CD4-positive, alpha-beta T cell treated with Interleukin-1 beta for 1 hour (primary cell): ENCODE results near the gene TMEM117.
"Not testable (repeated sequence)": the region's sequence is repeated elsewhere in the genome, so short reads cannot be mapped to it uniquely, and the experiment has no call there.

ENCODE experiments used
- DNase-seq, 2 donors: peaks; one replicate each; pipeline ENCODE4 v3.0.0-alpha.2; 2020 to 2022

The TMEM117 gene

DNA sequence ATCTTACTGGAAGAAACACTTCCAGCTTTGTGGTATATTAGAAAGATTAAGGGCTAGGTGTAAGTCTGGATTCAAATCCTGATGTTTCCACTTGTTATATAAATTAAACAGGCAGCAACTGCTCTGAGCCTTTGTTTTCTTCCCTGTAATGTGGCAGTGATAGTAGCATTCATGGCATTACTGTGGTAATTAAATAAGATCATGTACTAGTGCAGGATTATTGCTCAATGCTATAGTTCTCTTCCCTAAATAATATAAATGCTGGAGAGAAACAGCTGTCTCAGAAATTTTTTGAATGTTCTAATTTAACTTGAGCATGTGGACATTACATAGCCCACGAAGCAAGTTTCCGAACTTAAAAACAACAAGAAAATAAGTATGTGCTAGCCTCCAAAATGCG lies 5.4 kb downstream of the TMEM117 start:
- no peak for DNase-seq

DNA sequence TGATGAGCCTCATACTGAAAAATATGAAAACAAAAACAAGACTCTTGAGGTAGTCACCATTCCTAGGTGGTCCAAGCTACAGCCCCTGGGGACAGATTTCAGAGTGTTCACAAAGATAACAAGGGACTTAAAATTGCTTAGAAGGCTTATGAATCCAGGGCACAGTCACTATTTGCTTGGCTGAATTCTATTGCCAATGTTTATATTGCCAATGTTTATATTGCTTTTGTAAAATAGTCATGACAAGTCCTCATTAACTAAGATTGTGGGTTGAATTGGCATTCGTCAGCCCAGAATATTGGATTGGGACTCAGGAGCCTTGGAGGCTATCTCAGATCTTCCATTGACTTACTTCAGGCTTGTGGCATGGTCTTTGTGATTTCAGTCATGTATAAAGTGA lies 6.4 kb downstream of the TMEM117 start:
- DNase-seq = no peak

DNA sequence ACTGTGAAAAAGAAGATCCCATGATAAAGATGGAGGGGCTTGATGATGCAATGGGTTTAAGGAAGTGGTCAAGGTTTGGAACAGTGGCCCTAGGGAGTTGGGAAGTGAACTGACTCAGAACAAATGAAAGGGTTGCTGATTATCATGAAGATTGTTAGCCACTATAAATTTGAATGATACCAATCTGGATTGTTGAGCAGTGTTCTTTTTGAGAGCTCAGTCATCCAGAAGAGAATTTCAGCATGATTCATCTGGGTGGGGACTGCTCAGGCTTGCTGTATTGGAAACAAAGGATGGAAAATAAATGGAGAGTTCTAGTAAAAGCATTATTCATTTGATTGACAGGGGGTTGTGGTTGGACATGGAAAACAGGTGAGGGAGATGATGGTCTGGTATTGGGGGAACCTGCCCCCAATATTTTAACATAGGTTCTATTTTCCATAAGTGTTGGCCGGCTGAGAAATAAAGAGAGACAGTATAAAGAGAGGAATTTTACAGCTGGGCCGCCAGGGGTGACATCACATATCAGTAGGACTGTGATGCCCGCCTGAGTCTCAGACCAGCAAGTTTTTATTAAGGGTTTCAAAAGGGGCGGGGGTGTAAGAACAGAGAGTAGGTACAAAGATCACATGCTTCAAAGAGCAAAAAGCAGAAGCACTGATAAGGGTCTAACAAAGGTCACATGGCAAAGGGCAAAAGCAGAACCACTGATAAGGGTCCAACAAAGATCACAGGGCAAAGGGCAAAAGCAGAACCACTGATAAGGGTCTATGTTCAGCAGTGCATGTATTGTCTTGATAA lies 11.7 kb downstream of the TMEM117 start:
- not testable (repeated sequence) for DNase-seq

DNA sequence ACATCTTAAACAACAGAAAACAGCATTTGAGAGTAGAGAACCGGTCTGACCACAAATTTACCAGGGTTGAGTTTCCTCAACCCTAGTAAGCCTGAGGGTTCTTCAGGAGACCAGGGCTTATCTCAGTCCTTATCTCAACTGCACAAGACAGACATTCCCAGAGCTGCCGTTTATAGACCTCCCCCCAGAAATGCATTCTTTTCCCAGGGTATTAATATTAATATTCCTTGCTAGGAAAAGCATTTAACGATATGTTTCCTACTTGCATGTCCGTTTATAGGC lies 12.3 kb downstream of the TMEM117 start:
- no peak for DNase-seq

DNA sequence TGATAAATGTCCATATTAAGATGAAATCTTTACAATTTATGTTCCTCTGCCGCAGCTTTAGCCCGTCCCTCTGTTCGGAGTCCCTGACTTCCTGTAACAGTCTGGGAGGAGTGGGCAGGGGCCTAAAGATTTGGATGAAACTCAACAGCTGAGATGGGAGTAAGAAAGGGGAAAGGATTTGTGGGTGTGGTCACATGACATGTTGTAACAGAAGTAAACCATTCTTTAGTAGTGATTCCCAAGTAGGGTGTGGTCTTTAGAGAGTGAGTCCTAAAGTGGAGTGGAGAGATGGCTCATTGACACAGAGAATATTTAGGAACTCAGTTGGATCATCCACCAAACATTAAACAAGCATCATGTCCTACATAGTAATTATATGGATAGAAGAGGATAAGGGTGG lies 12.9 kb downstream of the TMEM117 start:
- DNase-seq = no peak

DNA sequence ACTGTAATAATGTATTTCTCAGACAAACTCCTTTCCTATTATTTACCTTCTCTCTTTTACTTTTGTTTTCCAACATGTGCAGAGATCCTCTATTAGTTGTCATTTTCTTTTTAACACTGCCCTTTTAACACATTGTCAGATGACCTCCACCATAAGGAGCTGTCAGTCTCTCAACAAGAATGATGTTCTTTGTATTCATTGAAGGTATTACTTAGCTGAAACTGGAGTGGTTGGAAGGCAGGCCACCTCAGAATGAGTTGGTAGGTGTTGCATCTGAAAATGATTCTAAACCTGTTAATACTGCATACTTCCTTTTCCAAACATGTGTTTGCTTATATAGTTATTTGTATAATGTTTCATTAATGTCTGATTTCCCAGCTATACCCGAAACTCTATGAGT lies 16.9 kb downstream of the TMEM117 start:
- DNase-seq = no peak

DNA sequence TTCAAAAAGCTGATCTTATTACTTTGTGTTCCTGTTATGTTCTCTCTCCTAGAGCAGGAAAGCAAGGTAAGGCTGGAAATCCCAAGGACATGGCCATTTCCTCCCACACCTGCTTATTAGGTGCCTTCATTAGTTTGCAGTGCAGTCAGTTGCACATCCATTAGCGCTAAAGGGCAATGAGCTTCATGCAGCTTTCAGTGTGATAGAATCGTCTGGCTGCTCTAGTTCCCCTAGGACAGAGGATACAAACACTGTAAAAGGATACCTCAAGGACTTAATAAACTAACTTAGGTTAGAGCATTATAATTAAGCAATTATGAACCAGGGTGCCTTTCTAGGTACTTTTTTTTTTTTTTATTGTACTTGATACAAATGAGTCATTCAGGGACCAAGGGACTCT lies 21.1 kb downstream of the TMEM117 start:
- no peak for DNase-seq

DNA sequence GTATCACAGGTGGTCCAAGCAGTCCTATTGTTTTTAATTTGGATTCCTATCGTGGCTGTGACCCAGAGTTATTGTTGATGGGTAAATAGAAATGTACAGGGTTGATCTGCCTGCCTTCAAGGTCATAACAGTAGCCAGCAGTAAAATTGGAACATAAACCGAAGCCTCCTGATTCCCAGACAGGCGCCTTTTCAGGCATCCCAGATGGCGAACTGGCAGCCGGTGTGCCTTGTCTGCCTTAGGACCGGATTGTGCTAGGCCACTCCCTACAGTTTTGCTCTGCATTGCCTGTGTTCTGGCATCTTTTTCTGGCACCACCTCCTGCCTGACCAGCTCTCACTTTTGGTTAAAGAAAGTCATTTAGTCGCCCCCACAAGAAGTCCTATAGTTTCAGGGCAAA lies 22.2 kb downstream of the TMEM117 start:
- no peak for DNase-seq

DNA sequence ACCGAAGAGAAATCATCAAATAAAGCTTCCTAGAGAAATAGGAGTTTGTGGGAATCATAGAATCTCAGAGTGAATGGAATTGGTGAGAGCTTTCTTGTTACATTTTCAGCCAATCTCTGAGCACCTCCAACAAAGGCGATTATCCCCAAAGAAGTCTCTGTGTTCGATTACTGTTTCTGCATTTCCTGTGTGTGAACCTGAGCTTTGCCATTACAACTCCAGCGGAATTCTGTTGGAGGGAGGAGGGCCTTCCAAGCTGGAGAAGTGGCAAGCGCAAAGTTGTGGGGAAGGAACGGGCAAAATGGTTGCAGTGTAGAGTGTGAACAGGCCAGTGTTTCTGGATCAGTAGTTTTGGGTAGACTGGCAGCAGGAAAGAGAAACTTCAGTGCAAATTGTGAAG lies 23.1 kb downstream of the TMEM117 start:
- no peak for DNase-seq

DNA sequence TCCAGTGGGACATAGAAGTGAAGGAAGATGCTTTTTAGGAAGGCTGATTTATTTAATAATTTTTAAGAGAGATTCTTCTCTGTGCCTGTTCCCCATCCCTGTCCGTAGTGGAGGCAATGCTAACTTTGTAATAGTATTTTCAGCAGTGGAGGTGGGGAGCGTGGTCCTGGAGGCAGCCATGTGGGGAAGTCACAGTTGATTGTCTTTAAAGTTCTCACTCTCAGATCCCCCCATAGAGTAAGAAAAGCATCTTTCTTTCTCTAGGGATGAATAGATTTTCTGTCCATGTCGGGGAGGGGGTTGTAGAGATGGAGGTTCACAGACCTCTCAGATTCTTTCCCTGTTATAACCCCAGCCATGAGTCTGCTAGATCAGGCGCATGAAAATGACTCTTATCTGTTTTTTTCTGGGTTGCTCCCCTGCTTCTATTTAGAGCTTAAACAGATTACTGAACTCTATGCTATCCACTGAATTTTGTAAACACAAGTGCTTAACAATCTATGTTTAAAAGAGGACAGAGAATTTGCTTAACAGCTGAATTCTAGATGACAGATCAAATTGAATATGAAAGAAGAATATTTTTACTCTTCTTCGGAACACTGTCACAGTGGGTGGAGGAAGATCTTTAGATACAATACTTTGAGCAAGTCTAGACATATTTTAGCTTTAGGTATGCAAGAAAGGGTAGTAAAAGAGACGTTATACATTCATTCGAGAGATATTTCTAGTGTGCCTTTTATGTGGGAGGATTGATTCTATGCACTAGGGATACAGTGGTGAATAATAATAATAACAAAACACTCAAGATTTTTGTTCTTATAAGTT lies 25.3 kb downstream of the TMEM117 start:
- no peak for DNase-seq

DNA sequence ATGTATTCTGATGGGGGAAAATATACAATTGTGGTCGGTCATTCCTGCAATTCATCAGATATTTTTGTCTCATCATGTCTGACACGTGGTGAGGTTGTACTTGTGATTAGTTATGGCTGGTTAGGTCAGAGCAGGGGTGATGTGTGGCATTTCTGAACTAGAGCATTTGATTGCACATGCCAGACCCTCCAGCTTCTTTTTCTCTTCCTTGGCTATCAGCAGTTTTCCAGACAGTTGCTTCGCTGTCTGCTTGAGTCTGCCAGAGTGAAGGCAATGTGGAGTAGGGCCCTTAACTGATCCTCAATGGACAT lies 25.9 kb downstream of the TMEM117 start:
- no peak for DNase-seq

DNA sequence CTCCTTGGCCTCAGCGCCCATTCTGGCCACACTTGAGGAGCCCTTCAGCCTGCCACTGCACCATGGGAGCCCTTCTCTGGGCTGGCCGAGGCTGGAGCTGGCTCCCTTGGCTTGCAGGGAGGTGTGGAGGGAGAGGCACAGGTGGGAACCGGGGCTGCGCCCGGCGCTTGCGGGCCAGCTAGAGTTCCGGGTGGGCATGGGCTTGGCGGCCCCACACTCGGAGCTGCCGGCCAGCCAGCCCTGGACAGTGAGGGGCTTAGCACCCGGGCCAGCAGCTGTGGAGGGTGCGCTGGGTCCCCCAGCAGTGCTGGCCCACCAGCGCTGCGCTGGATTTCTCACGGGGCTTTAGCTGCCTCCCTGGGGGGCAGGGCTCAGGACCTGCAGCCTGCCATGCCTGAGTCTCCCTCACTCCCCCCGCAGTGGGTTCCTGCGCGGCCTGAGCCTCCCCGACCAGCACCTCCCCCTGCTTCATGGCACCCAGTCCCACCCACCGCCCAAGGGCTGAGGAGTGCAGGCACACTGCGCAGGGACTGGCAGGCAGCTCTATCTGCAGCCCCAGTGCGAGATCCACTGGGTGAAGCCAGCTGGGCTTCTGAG lies 28.0 kb downstream of the TMEM117 start:
- no peak for DNase-seq

DNA sequence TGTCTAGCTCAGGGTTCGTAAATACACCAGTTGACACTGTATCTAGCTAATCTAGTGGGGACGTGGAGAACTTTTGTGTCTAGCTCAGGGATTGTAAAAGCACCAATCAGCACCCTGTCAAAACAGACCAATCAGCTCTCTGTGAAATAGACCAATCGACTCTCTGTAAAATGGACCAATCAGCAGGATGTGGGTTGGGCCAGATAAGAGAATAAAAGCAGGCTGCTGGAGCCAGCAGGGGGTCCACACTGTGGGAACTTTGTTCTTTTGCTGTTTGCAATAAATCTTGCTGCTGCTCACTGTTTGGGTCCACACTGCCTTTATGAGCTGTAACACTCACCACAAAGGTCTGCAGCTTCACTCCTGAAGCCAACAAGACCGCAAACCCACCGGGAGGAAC lies 28.7 kb downstream of the TMEM117 start:
- not testable (repeated sequence) for DNase-seq

DNA sequence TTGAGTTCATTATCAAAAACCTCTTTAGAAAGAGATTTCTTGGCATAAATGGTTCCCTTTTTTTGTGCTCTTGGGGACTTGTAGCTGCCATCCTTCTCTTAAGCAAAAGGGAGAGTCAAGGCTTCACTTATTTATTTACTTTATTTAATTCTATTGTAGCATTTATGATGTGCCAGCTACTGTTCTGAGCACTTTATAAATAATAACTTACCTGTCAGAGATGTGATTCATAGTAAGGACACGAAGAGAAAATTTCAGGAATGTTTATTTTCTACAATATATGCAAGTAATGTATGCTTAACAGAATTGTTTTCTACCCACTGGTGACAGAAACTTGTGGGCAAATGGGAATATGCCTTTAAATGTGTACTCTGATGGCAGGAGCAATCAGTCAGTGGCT lies 33.3 kb downstream of the TMEM117 start:
- DNase-seq = no peak

DNA sequence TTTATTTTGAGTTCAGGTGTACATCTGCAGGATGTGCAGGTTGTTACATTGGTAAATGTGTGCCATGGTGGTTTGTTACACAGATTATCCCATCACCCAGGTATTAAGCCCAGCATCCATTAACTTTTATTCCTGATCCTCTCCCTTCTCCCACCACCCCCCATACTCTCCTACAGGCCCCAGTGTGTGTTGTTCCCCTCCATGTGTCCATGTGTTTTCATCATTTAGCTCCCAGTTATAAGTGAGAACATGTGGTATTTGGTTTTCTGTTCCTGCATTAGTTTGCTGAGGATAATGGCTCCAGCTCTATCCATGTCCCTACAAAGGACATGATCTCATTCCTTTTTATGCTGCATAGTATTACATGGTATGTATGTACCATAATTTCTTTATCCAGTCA lies 33.9 kb downstream of the TMEM117 start:
- not testable (repeated sequence) for DNase-seq

DNA sequence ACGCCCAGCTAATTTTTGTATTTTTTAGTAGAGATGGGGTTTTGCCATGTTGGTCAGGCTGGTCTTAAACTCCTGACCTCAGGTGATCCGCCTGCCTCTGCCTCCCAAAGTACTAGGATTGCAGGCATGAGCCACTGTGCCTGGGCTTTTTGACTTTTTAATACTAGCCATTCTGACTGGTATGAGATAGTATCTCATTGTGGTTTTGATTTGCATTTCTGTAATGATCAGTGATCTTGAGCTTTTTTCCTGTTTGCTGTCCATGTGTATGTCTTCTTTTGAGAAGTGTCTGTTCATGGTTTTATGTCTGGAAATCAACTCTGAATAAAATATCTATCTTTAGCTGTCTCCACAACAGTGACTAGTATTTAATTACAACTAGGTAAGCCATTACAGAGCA lies 35.4 kb downstream of the TMEM117 start:
- not testable (repeated sequence) for DNase-seq

DNA sequence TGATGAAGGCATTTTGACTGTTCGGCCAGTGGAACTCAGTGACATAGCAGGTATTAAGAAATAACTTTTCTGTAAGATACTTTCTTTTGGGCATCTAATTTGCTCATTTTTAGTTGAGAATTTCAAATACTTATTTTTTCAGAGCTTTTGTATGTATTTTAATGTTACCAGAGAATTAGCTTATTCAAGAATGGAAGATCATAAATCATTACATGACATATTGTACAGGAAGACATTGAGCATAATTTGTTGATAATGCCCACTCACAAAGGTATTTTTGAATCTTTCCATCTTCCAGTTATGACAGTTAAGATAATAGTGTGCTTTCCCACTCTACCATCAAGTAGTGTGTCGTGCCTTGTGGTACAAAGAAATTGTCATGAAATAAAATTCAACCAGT lies 36.5 kb downstream of the TMEM117 start:
- no peak for DNase-seq

DNA sequence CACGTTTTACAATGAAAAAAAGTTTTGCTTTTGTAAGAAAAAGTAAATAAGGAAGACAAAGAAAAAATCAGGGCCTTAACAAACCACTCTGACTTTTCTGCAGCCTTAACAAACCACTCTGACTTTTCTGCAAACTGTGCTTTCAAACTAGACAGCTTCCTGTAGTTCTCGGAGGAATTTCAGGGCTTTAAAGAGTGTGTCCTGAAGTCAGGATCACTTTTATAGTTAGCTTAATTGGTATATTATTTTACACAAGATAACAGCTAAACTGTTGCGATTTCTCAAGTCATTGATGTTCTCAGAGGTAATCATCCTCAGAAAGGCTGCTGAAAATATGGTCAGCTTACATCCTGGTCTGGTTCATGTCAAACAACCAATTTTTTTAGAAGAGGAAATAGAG lies 42.2 kb downstream of the TMEM117 start:
- no peak for DNase-seq

DNA sequence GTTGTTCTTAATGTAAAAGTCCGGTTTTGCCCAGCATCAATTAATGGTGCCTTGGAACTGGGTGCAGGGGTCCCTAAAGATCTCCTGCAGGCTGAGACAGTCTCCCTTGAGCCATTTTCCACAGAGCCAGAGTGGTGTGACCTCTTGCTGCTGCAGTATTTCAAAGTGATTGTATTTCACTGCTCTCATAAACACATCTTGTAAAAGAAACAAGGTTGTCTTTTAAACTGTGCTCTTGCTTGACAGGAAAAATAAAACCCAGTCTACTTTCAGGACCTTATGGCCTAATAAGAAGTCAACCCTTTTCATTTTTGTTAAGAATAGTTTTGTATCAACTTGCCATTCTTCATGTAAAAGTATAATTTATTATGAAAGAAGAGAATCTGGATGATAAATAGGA lies 44.7 kb downstream of the TMEM117 start:
- DNase-seq = no peak

DNA sequence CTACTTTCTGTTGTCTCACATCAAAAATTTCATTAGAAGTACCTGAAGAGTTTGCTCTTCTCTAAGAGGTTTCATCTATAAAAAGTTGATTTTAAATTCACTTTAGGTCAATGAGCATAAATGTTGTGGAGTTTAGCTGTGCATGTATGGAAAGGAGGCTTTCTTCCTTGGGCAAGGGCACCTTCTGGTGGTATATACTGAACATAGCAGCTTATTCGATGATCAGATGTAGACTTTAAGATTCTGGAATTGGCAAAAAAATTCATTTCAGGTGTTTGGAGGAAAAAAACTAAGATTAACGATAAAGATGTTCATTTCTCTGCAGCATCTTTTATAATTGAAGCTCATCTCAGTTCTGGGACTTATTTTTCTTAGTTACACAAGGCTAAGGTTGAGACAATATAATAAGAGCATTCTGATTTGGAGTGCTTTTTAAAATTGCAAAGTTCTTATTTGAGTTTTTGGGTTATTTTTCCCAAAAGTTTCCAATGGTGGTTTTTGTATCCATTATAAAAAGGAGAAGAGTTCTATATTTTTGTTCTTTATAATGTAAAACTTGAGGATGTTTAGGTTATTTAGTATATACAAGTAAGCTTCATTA lies 46.8 kb downstream of the TMEM117 start:
- peak; percentile 29 to 63 for DNase-seq

DNA sequence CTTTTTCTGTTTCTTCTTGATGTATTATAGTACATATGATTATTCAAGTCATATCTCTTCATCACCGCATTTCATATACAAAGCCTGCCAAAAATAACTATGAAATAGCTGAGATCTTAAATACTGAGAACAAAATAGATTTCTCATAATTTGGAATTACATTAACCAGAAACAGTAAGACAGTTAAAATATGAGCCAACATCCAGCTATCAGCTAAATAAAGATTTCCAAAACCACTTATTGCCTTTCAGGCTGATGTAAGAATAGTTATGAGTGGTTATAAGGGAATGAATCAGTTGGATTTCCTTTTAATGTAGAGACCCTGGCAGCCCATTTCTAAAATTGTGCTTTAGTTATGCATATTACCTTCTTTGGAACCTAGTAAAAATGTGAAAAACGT lies 47.4 kb downstream of the TMEM117 start:
- DNase-seq = no peak

DNA sequence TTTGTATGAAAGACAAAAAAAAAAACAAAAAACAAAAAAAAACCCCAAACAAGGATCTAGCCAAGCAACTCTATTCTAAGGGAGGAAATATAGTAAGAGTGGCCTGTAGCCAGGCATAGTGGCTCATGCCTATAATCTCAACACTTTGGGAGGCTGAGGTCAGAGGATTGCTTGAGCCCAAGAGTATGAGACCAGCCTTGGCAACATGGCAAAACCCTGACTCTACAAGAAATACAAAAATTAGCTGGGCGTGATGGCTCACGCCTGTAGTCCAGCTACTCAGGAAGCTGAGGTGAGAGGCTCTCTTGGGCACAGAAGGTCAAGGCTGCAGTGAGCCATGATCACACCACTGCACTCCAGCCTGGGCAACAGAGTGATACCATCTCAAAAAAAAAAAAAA lies 47.9 kb downstream of the TMEM117 start:
- no peak for DNase-seq

DNA sequence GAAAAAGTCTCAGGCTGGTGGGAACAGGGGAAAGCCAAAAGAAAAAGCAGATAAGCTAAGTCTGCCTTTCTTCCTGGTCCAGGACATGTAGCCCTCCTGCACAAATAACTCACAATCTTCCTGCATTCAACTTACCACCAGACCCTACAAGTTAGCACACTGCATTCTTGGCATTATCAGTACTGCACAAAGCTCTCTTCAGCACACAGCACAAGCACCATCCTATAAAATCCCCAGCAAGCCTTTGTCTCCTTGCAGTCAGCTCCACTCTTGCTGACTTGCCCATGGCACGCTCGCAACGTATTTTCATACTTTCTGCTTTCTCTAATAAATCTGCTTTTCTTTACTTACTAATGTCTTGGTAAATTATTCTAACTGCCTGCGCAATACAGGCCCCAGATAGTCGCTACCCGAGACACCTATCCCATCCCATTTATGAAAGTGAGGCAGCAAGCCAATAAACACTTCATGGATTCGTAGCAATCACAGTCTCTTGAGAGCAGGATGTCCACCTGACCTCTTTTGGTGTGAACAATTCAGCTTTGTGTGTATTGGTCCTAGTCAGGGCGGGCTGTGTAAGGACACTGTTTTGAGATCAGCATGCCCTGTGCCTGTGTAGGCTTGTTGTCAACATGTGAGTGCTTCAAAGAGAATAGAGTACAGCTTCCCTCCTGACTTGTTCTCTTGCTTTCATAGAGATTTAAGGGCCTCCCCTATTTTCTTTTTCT lies 49.0 kb downstream of the TMEM117 start:
- no peak for DNase-seq
